LoVo (cell line): ENCODE data around the gene DKC1.
A peak's percentile ranks its signal among the peaks of the same experiment; 100 is the strongest.
"Not testable (repeated sequence)": the region's sequence is repeated elsewhere in the genome, so short reads cannot be mapped to it uniquely, and the experiment has no call there.

Experiments
- DNase-seq: peaks from one replicate; pipeline ENCODE4 v3.0.0-alpha.2; 2016; ENCODE audit warnings: low spot score

The DKC1 gene

GRCh38 chrX:154793084-154793795 is 30.6 kb downstream of the DKC1 start:
- no peak for DNase-seq

GRCh38 chrX:154795016-154795415 is 32.4 kb downstream of the DKC1 start:
- DNase-seq, result no peak

DNA sequence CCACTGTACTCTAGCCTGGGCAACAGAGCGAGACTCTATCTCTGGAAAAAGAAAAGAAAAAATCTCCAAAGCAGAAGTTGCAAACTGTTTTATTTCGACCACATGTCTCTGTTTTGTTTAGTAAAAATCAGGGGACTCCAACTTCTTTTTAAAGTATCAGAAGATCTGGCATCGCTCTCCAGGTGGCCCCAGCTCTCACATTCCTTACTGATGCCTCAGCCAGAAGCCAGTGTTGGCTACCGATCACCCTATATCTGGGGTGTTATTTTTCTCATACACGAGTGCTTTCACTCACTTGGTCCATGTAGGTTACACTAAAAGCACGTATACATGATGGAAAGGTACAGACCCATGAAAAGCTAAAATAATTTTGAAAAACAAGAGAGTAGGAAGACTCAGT is 34.3 kb downstream of the DKC1 start:
- DNase-seq, result no peak

- DNase-seq, result peak; percentile 44
Measured at GRCh38 chrX:154799556-154800348, 37.1 kb downstream of the DKC1 start.

GRCh38 chrX:154800478-154801210 is 38.0 kb downstream of the DKC1 start:
- no peak for DNase-seq

DNA sequence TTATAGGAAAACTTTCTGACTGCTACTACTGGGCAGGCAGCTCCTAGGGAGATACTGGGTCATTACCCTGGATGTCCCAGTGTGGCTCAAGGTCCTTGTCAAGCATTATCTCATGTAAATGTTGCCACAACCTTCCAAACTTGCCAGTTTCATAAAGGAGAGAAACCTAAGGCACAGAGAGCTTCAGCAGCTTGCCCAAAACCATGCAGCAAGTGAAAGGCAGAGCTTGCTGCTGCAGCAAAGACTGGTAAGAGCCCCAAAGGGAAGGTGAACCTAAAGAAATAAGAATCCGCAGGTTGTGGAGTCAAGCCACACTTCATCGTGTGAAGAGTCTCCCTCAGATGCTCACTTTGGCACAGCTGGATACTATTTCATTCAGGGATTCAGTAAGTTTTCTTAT is 40.3 kb downstream of the DKC1 start:
- no peak for DNase-seq

GRCh38 chrX:154804261-154804956 is 41.7 kb downstream of the DKC1 start:
- no peak for DNase-seq

DNA sequence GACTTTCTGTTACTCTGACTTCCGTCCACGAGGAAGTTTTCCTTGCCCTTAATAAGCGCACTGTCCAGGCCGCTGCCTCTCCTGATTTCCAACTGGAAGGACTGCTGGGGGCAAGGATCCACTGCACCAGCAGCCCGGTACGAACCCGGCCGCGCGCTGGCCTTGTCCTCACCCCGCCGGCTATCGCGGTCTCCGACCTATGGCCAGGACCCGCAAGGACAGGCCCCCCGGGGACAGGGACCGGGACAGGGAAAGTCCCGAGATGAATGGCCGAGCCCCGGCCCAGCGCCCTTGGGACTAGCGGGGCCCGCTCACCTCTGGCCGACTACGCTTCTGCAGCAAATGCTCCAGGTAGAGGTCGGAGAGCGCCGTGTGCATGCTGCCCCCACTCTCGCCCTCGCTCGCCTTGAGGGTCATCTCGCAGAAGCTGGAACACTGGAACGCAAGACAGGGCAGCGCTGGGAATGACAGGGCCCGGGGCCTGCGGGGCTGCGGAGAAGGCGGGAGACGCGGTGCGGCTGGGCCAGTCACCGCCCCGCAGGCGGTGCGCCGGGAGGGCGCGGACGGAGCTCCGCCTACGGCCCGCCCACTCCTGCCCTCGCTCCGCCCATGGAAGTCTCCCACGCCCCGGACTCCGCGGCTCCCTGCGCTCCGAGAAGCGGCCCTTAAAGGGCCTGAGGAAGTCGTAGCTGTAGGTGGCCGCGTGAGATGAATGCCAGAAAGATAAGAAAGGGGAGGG is 42.5 kb downstream of the DKC1 start, which contains the start of gene MPP1:
MPP1 (minus strand) TSS at position 529 of the 739 bp plus-strand sequence; CDS start at position 417, 112 bp downstream.
- DNase-seq, result peak; percentile 68

GRCh38 chrX:154805696-154806091 is 43.0 kb downstream of the DKC1 start:
- no peak for DNase-seq

GRCh38 chrX:154806837-154807501 is 44.3 kb downstream of the DKC1 start:
- DNase-seq, result no peak

DNA sequence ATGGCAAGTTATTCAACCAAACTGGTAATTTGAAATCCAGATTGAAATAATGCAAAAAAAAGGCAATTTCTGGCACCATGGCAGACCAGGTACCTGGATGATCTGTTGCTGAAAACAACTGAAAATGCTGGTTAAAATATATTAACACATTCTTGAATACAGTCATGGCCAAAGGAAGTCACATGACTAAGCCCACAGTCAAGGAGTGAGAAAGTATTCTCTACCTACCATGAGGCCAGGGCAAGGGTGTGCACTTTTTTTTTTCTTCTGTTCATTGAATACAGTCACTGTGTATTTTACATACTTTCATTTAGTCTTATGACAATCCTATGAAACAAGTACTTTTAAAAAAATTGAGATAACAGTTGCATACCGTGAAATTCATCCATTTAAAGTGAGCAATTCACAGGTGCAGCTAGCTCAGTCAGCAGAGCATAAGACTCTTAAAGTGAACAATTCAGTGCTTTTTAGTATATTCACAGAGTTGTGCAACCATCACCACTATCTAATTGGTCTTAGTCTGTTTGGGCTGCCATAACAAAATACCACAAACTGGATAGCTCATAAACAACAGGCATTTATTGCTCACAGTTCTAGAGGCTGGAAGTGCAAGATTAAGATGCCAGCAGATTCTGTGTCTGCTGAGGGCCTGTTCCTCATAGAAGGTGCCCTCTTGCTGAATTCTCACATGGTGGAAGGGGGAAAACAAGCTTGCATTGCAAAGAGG is 47.4 kb downstream of the DKC1 start:
- DNase-seq, result no peak

DNA sequence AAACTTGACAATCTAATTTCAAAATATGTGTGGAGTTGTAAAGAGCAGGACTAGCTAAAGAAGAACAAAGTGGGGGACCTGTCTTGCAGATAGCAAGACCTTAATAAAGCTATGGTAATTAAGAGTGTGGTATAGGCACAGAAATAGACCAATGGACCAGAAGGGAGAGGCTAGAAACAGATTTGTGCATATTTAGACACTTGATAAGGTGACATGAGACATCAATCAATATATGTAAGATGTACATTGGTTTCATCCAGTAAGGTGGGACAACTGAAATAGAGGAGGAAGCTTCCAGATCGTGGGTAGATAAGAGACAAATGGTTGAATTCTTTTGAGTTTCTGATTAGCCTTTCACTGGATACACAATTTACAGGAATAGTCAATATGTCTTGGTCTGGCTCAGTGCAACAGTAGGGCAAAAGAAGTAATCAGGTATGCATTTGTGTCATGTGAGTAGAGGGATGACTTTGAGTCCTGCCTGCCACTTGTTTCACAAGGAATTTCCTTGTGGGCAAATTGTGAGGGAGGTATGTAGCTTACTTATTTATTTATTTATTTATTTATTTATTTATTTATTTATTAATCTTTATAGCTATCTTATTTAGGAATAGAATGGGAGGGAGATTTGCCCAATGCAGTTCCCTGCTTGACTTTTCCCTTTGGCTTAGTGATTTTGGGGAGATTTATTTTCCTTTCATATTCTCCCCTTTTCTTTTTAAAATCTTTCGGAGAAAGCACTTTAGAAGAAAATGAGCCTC is 49.9 kb downstream of the DKC1 start:
- DNase-seq, result no peak

DNA sequence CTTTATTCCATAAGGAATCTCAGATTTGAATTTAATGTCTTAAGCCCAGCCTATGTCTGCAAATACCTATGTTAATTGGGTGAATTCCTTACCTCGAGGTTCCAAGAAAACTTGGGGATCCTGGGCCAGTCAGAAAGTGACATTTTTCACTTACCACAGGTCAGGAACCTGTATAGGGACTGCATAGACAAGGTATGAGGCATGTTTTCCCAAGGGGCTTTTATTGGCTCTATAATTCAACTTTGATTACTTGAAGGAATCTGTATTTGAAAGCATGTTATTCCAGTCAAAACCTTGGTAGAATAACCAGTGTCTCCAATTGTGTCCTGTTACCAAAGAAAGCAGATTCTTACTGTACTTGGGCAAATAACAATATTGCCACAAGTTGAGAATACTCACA is 51.1 kb downstream of the DKC1 start:
- no peak for DNase-seq

GRCh38 chrX:154815274-154815818 is 52.7 kb downstream of the DKC1 start:
- DNase-seq, result no peak

GRCh38 chrX:154816326-154816898 is 53.7 kb downstream of the DKC1 start:
- not testable (repeated sequence) for DNase-seq

DNA sequence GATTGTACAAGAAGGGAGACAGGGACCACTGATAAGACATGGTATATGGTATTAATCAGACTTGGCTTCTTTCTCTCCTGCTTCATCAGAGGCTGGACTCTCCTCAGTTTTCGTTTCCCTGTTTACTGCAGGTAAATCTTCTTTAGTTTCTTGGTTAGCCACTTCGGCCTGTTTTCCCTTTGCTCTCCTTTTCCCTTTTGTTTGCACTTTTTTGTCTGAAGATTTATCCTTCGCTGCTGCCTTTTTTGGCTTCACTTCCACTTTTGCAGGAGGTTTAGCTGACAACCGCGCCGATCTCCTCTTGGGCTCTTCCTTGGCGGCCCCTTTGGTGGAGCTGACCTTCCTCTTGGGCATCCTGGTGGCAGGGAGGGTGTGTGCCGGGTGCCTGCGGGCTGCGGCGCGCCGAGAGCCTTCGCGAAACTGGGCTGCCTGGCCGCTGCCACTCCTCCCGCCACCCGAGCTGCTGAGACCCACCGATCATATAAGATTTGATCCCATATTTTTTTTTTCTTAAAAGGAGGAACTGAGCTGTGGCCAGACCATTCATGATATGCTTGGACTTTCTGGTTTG is 54.5 kb downstream of the DKC1 start:
- not testable (repeated sequence) for DNase-seq

DNA sequence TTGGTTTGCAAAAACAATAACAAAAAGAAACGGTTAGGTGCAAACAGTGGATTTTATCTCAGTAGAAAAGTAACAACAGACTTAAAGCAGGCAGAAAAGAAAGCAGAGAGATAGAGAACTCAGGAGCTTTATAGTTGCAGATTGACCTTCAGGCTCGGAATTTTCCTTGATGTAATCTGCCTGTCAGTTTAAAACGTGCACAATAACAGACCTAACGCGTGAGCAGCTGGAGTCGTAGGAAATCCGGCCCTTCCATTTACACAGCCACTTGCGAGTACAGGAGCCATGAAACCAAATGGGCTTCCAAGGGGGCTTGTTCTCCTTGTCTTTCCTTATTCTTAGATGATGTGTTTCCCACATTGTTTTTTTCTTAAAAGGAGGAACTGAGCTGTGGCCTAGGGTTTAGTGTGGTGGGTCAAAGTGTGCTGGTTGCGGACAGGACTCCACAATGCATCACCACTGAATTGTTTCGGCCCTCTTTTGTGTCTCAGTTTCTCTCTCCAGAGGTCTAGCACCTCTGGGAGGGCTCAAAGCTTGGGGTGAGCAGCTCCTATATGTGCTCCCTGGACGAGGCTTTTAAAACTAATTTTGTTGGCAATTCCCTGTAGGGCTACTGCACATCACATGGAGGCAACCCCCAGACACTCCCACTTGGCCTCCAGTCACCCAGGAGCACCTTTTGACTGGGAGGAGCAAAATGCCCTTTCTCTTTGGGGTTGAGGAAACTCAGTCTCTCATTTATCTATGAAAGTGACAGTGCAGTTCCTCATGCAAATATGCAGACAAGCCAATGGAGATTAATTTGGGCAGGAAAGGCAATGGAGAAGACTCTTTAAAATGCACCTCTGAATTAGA is 56.5 kb downstream of the DKC1 start:
- no peak for DNase-seq
